ENCODE measurements around the gene TSPAN8. TPM values are rescaled to one million over a fixed set of nuclear protein-coding genes. Genes with fewer than 3 reads are reported as not detected.

TSPAN8 gene
- total and polyA plus RNA-seq, 9 of the 15 experiments (the other 6 are each of a cell fraction or from before 2014, with no cell fraction given): 0.11 to 0.55 (median 0.25) TPM; not detected in 2

GRCh38 chr12:71135812-71136176, 22.0 kb downstream of the TSPAN8 start (continued):
- no peak for TF ChIP-seq ZNF407 (IDR thresholded peaks at IDR 0.05; ENCODE audit: low read depth)
- TF ChIP-seq CHD2 (IDR thresholded peaks at IDR 0.05; ENCODE audit: low read depth, low read length): no peak
- no peak for TF ChIP-seq RBM25 (IDR thresholded peaks at IDR 0.05; ENCODE audit: low read depth, low read length, severe bottlenecking)
- no peak for TF ChIP-seq ZNF561 (CRISPR knock-in tag; conservative IDR thresholded peaks at IDR 0.05)
- TF ChIP-seq FOXA3 (CRISPR knock-in tag; conservative IDR thresholded peaks at IDR 0.05 in 1 of 2, IDR thresholded peaks at IDR 0.05 in 1 of 2): no peak
